Eye (tissue), 1 donor: ENCODE measurements around the gene FSTL1.

Source experiments
- DNase-seq: peaks from one replicate; pipeline ENCODE4 v3.0.0-alpha.2; 2015

Gene FSTL1

DNA sequence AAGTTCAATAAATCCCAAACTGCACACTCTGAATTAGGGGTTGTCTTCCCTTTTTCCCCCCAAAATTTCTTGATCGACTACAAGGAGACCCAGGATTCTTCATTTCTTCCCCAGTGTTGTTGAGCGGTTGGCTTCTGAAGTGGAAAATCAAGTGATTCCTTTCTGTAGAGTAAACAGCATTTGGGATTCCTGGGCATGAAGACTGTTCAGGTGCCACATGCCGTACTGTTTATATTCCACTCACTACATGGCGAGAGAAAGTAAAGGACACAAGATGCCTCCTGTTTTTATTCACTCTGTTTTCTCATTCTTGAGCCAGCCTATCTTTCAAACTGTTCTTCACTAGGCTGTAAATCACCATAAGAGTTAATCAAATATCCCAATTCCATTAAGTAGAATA is 12.6 kb downstream of the FSTL1 start:
- no peak for DNase-seq

DNA sequence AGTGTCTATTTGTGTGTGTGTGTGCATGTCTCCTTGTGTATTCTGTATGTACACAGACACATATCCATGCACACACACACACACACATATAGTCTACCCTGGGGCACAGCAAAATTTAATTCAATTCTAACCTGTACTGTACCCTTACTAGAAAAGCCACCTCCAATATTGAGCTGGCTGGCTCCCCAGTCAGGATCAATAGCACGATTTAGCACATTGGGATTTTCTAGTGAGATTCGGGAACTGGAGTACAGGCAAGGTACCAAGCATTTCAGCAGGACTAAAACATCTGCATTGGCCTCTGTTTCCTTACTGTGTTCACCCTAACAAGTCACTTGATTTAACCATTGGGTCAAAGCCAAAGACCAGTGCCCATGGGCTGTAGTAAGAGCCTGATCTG is 13.2 kb downstream of the FSTL1 start:
- DNase-seq = no peak

DNA sequence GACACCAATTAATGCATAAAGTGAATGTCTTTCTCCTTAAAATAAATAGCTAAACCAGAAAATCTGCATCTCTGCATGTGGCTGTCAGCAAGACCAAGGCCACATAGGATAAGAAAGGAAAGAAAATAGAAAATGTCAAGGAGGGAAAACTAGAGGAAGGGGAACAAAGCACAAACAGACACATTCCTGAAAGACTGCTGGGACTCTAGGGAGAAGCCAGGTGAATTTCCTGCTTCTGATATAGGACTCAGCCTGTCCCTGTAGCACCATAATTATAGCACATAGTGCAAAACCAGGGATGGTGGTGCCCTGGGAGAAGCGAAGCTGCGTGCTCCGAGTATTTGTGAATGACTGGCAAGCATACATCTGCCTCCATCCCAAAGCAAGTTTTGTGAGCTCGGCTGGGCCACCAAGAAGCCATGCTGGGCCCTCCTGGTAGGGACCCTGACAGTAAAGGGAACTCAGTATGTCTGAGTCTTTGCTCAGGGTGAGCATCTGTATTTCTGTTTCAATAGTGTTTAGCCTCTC is 14.2 kb downstream of the FSTL1 start:
- no peak for DNase-seq

DNA sequence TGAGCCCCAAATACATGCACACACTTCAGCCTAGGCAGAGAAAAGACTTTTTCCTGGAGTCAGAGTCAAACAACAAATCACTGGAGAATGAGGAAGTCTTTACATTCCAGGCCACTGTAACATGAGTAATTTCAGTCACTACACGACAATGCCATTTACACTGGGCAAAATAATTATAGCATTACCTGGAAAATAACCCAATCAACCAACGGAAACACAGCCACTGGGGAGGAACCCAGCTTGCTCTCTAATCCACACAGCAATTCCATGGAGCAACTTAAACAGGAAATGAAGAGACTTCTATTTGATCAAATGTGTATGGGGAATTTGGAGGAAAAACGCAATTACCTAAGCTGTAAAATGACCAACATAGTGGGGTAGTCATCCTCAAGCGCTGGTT is 15.2 kb downstream of the FSTL1 start:
- no peak for DNase-seq

DNA sequence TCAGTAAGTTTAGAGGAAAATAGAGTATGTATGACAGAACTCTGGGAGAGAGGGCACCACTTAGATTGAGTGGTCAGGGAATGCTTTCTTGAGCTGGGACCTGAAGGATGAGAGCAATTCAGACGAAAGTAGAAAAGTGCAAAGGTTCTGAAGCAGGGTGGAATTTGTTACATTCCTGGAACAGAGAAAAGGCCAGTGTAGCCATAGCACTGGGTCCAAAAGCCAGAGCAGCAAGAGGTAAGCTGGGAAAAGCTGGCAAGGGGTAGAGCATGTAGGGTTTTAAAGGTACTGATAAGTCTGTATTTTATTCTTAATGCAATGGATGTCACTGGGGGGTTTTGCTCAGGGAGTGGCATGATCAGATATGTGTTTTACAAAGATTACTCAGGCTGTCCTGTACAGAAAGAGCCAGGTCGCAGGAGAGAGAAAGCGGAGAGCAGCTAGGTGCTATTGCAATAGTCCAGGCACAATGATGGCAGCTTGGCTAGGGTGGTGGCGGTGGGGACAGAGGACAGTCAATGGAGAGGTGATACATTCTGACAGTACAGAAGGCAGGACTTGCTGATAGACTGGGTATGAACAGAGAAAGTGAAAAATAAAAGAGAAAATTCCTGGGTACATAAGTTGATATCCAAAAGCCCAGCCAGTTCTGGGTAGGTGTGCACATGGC is 17.0 kb downstream of the FSTL1 start:
- no peak for DNase-seq

GRCh38 chr3:120432150-120432860 is 18.5 kb downstream of the FSTL1 start:
- peak; percentile 82 for DNase-seq

GRCh38 chr3:120429921-120430361 is 20.9 kb downstream of the FSTL1 start:
- DNase-seq = no peak

DNA sequence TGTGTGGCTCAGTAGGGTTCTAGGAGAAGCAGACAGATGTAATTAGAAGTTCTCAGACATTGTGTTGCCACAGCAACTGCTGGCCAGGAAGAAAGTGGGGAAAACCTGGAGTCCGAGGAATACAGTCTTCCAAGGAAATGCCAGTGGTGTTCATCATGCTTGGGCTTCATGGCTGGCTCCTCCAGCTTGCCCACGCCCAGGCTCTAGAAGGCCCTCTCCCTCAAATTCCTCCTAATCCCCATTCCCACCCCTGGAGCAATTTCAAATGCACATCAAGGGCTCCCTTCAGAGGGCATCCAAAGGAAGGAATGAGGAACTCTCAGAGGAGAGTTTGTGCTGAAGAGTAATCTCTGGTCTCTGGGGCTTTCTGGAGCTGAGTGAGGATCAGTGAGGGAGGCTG is 21.9 kb downstream of the FSTL1 start:
- DNase-seq = no peak

DNA sequence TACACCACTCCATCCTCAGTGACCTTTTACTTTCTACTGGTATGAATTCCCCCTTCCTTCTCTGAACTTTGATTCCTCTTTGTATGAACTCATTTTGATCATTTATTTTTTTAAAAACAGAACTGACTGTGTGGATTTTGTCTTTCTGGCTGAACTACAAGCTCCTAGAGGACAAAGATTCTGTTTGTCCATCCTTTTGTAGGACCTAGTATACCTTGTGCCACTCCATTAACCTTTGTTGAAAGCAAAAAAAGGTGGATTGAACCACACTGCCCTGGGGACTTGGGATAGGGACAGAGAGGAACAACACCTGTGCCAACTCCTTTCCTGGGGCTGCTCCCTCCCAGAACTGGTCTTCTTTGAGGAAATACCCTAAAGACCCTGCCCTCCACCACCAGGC is 23.6 kb downstream of the FSTL1 start:
- no peak for DNase-seq

GRCh38 chr3:120425572-120426250 is 25.1 kb downstream of the FSTL1 start:
- DNase-seq = peak; percentile 76

DNA sequence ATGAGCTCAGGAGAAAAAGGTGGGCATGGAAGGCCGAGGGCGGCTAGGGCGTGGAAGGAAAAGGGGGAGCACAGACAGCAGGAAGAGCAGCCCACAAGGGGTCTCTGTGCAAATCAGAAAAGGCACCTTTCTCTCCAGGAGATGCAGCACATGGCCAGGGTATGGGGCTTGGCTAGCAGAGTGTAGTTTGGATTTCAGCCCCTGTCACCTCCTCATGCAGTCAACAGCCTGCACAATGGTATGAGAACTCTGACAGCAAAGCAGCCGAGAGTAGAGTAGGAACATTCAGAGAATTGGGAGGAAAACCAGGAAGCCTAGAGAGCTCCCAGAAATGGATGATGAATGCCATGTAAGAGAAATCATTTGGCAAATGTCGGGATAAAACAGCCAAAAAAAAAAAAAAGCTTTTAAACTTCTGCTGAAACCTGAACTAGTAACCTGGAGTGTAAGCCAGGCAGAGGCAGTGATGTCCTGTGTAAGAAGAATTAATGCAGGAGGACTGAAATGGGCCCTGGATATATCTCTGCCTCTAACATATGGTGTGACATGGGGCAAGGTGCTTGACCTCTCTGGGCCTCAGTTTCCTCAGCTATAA is 25.7 kb downstream of the FSTL1 start:
- no peak for DNase-seq

DNA sequence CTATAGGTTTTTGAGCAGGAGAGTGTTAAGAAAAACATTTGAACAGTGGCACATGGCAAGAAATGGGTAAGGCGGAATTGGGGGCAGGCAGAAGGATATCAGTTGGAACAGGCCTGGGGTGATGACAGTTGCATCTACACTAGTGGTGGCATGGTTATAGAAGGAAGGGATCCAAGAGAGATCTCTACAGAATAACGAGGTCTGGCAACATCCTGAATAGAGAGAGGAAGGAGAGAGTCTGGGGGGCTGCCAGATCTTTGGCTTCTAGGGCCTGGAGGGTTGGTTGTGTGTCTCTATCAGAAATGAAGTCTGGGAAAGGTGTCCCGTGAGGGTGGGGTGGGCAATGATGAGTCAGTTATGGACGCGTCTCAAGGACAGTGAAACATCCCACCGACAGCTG is 26.3 kb downstream of the FSTL1 start:
- no peak for DNase-seq

DNA sequence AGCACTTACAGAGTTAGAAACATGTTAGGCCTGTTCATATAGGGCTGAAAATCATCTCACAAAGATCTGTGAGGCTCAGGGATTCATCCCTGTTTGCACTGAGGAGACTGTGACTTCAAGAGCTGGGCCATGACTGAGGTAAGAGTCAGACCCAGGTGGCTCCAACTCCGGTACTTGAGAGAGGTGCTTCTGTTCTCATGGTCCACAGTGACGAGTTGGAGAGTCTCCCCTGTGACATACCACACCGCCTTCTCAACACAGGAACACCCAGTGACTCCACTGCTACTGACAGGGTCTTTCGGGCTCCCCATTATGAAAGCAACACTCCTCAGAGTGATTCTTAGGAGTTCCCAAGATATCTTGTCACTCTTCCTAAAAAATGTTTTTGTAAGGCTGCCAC is 27.4 kb downstream of the FSTL1 start:
- DNase-seq = no peak

- DNase-seq = no peak
Observed at GRCh38 chr3:120421926-120422325, 28.9 kb downstream of the FSTL1 start.

DNA sequence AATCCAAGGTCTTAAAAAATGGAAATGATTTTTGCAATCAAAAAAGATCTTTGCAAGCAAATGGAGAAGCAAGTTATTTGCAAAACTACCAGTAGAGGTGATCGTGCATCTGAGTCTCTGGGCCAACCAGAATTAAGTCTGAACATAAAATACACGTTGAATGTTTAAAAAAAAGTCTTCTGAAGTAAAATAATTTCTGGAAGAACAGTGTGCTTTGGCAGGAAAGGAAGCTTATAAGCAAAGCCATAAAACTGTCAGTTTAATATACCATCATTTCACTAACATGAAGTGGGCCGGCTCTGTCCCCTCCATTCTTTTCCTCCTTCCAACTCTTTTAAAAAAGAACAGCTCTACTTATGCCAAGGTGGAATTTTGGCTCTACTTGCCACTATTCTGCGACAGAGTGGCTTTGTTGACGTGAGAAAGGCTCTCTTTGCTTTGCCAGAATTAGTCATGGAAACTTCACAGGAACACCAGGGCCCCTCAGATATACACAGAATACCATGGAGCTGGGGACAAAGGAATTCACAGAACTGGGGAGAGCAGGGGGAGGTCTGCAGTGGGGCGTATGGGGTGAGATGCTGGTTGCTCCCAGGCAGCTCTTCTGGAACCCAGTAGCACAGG is 29.8 kb downstream of the FSTL1 start:
- peak; percentile 69 for DNase-seq

- DNase-seq = no peak
Observed at GRCh38 chr3:120420360-120420759, 30.4 kb downstream of the FSTL1 start.

GRCh38 chr3:120419797-120420196 is 31.0 kb downstream of the FSTL1 start:
- no peak for DNase-seq

GRCh38 chr3:120418866-120419490 is 31.8 kb downstream of the FSTL1 start:
- peak; percentile 71 for DNase-seq

- DNase-seq = no peak
Observed at GRCh38 chr3:120418446-120418845, 32.3 kb downstream of the FSTL1 start.

DNA sequence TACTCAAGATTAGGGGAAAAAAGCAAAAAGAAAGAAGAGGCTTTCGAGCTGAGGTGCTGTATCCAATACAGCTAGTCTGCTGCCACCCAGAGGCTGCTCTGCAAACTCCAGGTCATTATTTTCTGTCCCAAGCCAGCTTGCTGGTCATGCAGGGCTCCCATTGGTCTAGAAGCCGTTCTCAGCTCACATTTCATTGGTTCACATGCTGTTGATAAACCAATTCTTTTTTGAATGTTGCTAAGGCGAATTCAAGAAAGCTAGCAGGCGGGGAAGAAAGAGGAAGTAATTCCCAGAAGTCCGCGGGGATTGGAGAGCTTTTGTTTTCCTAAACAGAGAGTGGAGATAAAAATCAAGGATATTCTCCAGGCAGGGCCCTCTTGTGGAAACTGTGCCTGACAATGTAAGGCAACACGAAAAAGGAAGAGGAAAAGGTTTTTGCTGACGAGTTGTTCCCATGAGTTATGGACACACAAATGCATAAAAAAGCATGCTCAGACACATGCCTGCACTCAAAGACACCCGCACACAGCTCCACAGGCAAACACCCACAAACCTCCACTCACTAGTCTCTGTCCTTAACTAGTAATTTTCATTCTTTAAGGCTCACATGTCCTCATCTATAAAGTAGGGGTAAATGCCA is 33.4 kb downstream of the FSTL1 start:
- DNase-seq = peak; percentile 98

- DNase-seq = no peak
Observed at GRCh38 chr3:120416868-120417267, 33.9 kb downstream of the FSTL1 start.

GRCh38 chr3:120415756-120416155 is 35.0 kb downstream of the FSTL1 start:
- DNase-seq = no peak
